ENCODE data around the gene OTUD6A.

The OTUD6A gene, protein sequence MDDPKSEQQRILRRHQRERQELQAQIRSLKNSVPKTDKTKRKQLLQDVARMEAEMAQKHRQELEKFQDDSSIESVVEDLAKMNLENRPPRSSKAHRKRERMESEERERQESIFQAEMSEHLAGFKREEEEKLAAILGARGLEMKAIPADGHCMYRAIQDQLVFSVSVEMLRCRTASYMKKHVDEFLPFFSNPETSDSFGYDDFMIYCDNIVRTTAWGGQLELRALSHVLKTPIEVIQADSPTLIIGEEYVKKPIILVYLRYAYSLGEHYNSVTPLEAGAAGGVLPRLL

GRCh38 chrX:70062076-70062475, at the start of gene OTUD6A:
Gene OTUD6A (plus strand): TSS chrX:70062457. CDS start chrX:70062525, 68 bp downstream.
- no peaks in the 10 kb centered on the region for H3K36me3 ChIP-seq (ENCODE audit: low read depth)
- no peak within 1 kb of the TSS for H3K4me3 ChIP-seq (ENCODE audit: severe bottlenecking)
- no peaks in the 10 kb centered on the region for H3K9me3 ChIP-seq (ENCODE audit: severe bottlenecking)
- DNase-seq (ENCODE audit: low spot score) = no peak
- H3K27me3 ChIP-seq (ENCODE audit: insufficient read depth, poor library complexity, severe bottlenecking) = no peaks in the 10 kb centered on the region
- no peak for ATAC-seq (ENCODE audit: low read depth)
- no peaks in the 10 kb centered on the region for H3K4me1 ChIP-seq (ENCODE audit: insufficient read depth, poor library complexity, severe bottlenecking)
- no peak within 1 kb of the TSS for H3K27ac ChIP-seq (ENCODE audit: poor library complexity, severe bottlenecking)
- TF ChIP-seq, protein P1, sequence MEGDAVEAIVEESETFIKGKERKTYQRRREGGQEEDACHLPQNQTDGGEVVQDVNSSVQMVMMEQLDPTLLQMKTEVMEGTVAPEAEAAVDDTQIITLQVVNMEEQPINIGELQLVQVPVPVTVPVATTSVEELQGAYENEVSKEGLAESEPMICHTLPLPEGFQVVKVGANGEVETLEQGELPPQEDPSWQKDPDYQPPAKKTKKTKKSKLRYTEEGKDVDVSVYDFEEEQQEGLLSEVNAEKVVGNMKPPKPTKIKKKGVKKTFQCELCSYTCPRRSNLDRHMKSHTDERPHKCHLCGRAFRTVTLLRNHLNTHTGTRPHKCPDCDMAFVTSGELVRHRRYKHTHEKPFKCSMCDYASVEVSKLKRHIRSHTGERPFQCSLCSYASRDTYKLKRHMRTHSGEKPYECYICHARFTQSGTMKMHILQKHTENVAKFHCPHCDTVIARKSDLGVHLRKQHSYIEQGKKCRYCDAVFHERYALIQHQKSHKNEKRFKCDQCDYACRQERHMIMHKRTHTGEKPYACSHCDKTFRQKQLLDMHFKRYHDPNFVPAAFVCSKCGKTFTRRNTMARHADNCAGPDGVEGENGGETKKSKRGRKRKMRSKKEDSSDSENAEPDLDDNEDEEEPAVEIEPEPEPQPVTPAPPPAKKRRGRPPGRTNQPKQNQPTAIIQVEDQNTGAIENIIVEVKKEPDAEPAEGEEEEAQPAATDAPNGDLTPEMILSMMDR (IDR thresholded peaks at IDR 0.05; ENCODE audit: poor library complexity, severe bottlenecking) = no peak

GRCh38 chrX:70012756-70013155, 49.5 kb upstream of the OTUD6A start:
- no peak for DNase-seq (ENCODE audit: low spot score)
- H3K4me1 ChIP-seq (ENCODE audit: insufficient read depth, poor library complexity, severe bottlenecking) = peaks cover 4% of the 10 kb centered on the region
- H3K4me3 ChIP-seq (ENCODE audit: severe bottlenecking) = no peak overlapping the region
- no peaks in the 10 kb centered on the region for H3K27me3 ChIP-seq (ENCODE audit: insufficient read depth, poor library complexity, severe bottlenecking)
- no peaks in the 10 kb centered on the region for H3K9me3 ChIP-seq (ENCODE audit: severe bottlenecking)
- TF ChIP-seq, protein P1 (IDR thresholded peaks at IDR 0.05; ENCODE audit: poor library complexity, severe bottlenecking) = no peak
- no peak overlapping the region for H3K27ac ChIP-seq (ENCODE audit: poor library complexity, severe bottlenecking)
- no peaks in the 10 kb centered on the region for H3K36me3 ChIP-seq (ENCODE audit: low read depth)
- ATAC-seq (ENCODE audit: low read depth) = no peak

GRCh38 chrX:70013466-70014381, 48.5 kb upstream of the OTUD6A start:
- Histone ChIP-seq H3K36me3 (ENCODE audit: low read depth) (no peaks in the 10 kb centered on the region), H3K27ac (ENCODE audit: poor library complexity, severe bottlenecking) (no peak overlapping the region), H3K4me1 (ENCODE audit: insufficient read depth, poor library complexity, severe bottlenecking) (no peaks in the 10 kb centered on the region), H3K27me3 (ENCODE audit: insufficient read depth, poor library complexity, severe bottlenecking) (no peaks in the 10 kb centered on the region), H3K4me3 (ENCODE audit: severe bottlenecking) (no peak overlapping the region), H3K9me3 (ENCODE audit: severe bottlenecking) (no peaks in the 10 kb centered on the region)
- no peak for DNase-seq (ENCODE audit: low spot score)
- TF ChIP-seq, protein P1 (IDR thresholded peaks at IDR 0.05; ENCODE audit: poor library complexity, severe bottlenecking) = no peak
- ATAC-seq (ENCODE audit: low read depth) = no peak

DNA sequence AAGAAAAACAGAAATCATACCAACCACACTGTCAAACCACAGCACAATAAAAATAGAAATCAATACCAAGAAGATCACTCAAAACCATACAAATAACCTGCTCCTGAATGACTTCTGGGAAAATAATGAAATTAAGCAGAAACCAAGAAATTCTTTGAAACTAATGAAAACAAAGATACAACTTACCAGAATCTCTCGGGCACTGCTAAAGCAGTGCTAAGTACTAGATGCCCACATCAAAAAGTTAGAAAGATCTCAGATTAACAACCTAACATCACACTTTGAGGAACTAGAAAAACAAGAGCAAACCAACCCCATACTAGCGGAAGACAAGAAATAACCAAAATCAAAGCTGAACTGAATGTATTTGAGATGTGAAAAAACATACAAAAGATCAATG, 45.7 kb upstream of the OTUD6A start:
- no peak overlapping the region for H3K27ac ChIP-seq (ENCODE audit: poor library complexity, severe bottlenecking)
- H3K4me1 ChIP-seq (ENCODE audit: insufficient read depth, poor library complexity, severe bottlenecking) = no peaks in the 10 kb centered on the region
- H3K36me3 ChIP-seq (ENCODE audit: low read depth) = no peaks in the 10 kb centered on the region
- no peaks in the 10 kb centered on the region for H3K9me3 ChIP-seq (ENCODE audit: severe bottlenecking)
- TF ChIP-seq, protein P1 (IDR thresholded peaks at IDR 0.05; ENCODE audit: poor library complexity, severe bottlenecking) = no peak
- ATAC-seq (ENCODE audit: low read depth) = no peak
- DNase-seq (ENCODE audit: low spot score) = no peak
- H3K27me3 ChIP-seq (ENCODE audit: insufficient read depth, poor library complexity, severe bottlenecking) = no peaks in the 10 kb centered on the region
- no peak overlapping the region for H3K4me3 ChIP-seq (ENCODE audit: severe bottlenecking)
